ENCODE data around the gene CACNA1I.
A peak's percentile ranks its signal among the peaks of the same experiment; 100 is the strongest.

The CACNA1I gene

GRCh38 chr22:39645532-39645931 lies 75.0 kb downstream of the CACNA1I start:
- Histone ChIP-seq H3K27ac (ENCODE audit: extremely low read depth, low read depth, low read length) (no peak overlapping the region), H3K4me3 (ENCODE audit: low read depth, low read length) (no peak overlapping the region), H3K4me1 (ENCODE audit: control insufficient read depth, insufficient read depth, low read length) (no peaks in the 10 kb centered on the region), H3K9me3 (ENCODE audit: control insufficient read depth, insufficient read depth, low read depth, low read length) (no peaks in the 10 kb centered on the region), H3K36me3 (ENCODE audit: control insufficient read depth in 2 of 2, insufficient read depth in 1 of 2, low read length in 2 of 2) (no peaks in the 10 kb centered on the region)
- no peak for TF ChIP-seq ZNF391 (tag by site-specific recombination; IDR thresholded peaks at IDR 0.05; ENCODE audit: borderline replicate concordance, low read depth)
- no peak for TF ChIP-seq ZNF530 (tag by site-specific recombination; IDR thresholded peaks at IDR 0.05; ENCODE audit: low read depth)
- TF ChIP-seq ZNF324 (tag by site-specific recombination; IDR thresholded peaks at IDR 0.05): no peak
- TF ChIP-seq PRDM1 (tag by site-specific recombination; IDR thresholded peaks at IDR 0.05): no peak
- no peak for TF ChIP-seq ZNF701 (tag by site-specific recombination; IDR thresholded peaks at IDR 0.05)
- TF ChIP-seq ZNF175 (tag by site-specific recombination; IDR thresholded peaks at IDR 0.05): no peak
- TF ChIP-seq, protein P1, sequence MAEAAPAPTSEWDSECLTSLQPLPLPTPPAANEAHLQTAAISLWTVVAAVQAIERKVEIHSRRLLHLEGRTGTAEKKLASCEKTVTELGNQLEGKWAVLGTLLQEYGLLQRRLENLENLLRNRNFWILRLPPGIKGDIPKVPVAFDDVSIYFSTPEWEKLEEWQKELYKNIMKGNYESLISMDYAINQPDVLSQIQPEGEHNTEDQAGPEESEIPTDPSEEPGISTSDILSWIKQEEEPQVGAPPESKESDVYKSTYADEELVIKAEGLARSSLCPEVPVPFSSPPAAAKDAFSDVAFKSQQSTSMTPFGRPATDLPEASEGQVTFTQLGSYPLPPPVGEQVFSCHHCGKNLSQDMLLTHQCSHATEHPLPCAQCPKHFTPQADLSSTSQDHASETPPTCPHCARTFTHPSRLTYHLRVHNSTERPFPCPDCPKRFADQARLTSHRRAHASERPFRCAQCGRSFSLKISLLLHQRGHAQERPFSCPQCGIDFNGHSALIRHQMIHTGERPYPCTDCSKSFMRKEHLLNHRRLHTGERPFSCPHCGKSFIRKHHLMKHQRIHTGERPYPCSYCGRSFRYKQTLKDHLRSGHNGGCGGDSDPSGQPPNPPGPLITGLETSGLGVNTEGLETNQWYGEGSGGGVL (tag by site-specific recombination; IDR thresholded peaks at IDR 0.05): no peak
- no peak for TF ChIP-seq ZFP37 (tag by site-specific recombination; IDR thresholded peaks at IDR 0.05)
- CTCF ChIA-PET: no interaction called here
- POLR2A ChIA-PET: no interaction called here

- ChIA-PET CTCF (no interaction called here), POLR2A (no interaction called here)
- Histone ChIP-seq H3K27ac (ENCODE audit: extremely low read depth, low read depth, low read length) (no peak overlapping the region), H3K36me3 (ENCODE audit: control insufficient read depth in 2 of 2, insufficient read depth in 1 of 2, low read length in 2 of 2) (no peaks in the 10 kb centered on the region), H3K4me1 (ENCODE audit: control insufficient read depth, insufficient read depth, low read length) (no peaks in the 10 kb centered on the region), H3K9me3 (ENCODE audit: control insufficient read depth, insufficient read depth, low read depth, low read length) (no peaks in the 10 kb centered on the region), H3K4me3 (ENCODE audit: low read depth, low read length) (no peak overlapping the region)
- TF ChIP-seq ZNF366 (tag by site-specific recombination; conservative IDR thresholded peaks at IDR 0.05): peak; percentile 31; the same call in 1 of the 2 replicates
- no peak for TF ChIP-seq ZBTB20 (tag by site-specific recombination; IDR thresholded peaks at IDR 0.05)
These were observed 76.0 kb downstream of the CACNA1I start for GRCh38 chr22:39646398-39647063.

- POLR2A ChIA-PET: no interaction called here
- Histone ChIP-seq H3K36me3 (ENCODE audit: control insufficient read depth in 2 of 2, insufficient read depth in 1 of 2, low read length in 2 of 2) (no peaks in the 10 kb centered on the region), H3K4me1 (ENCODE audit: control insufficient read depth, insufficient read depth, low read length) (no peaks in the 10 kb centered on the region), H3K27ac (ENCODE audit: extremely low read depth, low read depth, low read length) (no peak overlapping the region), H3K9me3 (ENCODE audit: control insufficient read depth, insufficient read depth, low read depth, low read length) (no peaks in the 10 kb centered on the region), H3K4me3 (ENCODE audit: low read depth, low read length) (no peak overlapping the region)
- CTCF ChIA-PET: interaction anchor here (0.7 kb wide), 2 partner anchors 351 to 1001 kb away, joined by 3 to 4 read pairs; no protein-coding TSS in a partner anchor
- TF ChIP-seq OSR2 (tag by site-specific recombination; IDR thresholded peaks at IDR 0.05): no peak
- peak; percentile 84 for TF ChIP-seq ZFHX2 (tag by site-specific recombination; conservative IDR thresholded peaks at IDR 0.05)
- TF ChIP-seq EGR2 (tag by site-specific recombination; IDR thresholded peaks at IDR 0.05; ENCODE audit: low read depth): peak; percentile 86
These were observed 77.5 kb downstream of the CACNA1I start for GRCh38 chr22:39647836-39648629.

GRCh38 chr22:39648630-39648950 lies 78.0 kb downstream of the CACNA1I start:
- H3K27ac ChIP-seq (ENCODE audit: extremely low read depth, low read depth, low read length): no peak overlapping the region
- no peaks in the 10 kb centered on the region for H3K36me3 ChIP-seq (ENCODE audit: control insufficient read depth in 2 of 2, insufficient read depth in 1 of 2, low read length in 2 of 2)
- H3K4me3 ChIP-seq (ENCODE audit: low read depth, low read length): no peak overlapping the region
- no peaks in the 10 kb centered on the region for H3K9me3 ChIP-seq (ENCODE audit: control insufficient read depth, insufficient read depth, low read depth, low read length)
- TF ChIP-seq ZNF830 (tag by site-specific recombination; IDR thresholded peaks at IDR 0.05; ENCODE audit: low read depth): no peak
- TF ChIP-seq ZNF433 (tag by site-specific recombination; IDR thresholded peaks at IDR 0.05; ENCODE audit: low read depth): no peak
- no peak for TF ChIP-seq ZNF146 (tag by site-specific recombination; IDR thresholded peaks at IDR 0.05)
- no peak for TF ChIP-seq ZFP3 (tag by site-specific recombination; IDR thresholded peaks at IDR 0.05; ENCODE audit: low read depth)
- TF ChIP-seq, protein P2, sequence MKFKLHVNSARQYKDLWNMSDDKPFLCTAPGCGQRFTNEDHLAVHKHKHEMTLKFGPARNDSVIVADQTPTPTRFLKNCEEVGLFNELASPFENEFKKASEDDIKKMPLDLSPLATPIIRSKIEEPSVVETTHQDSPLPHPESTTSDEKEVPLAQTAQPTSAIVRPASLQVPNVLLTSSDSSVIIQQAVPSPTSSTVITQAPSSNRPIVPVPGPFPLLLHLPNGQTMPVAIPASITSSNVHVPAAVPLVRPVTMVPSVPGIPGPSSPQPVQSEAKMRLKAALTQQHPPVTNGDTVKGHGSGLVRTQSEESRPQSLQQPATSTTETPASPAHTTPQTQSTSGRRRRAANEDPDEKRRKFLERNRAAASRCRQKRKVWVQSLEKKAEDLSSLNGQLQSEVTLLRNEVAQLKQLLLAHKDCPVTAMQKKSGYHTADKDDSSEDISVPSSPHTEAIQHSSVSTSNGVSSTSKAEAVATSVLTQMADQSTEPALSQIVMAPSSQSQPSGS (tag by site-specific recombination; IDR thresholded peaks at IDR 0.05; ENCODE audit: low read depth): no peak
- no peak for TF ChIP-seq ZNF76 (tag by site-specific recombination; IDR thresholded peaks at IDR 0.05; ENCODE audit: borderline replicate concordance, low read depth)
- no peak for TF ChIP-seq HOXC10 (CRISPR knock-in tag; IDR thresholded peaks at IDR 0.05)
- TF ChIP-seq ZNF121 (tag by site-specific recombination; IDR thresholded peaks at IDR 0.05): no peak
- no peak for TF ChIP-seq ZNF169 (tag by site-specific recombination; IDR thresholded peaks at IDR 0.05)
- TF ChIP-seq ZNF10 (tag by site-specific recombination; IDR thresholded peaks at IDR 0.05): no peak
- TF ChIP-seq ZNF558 (tag by site-specific recombination; IDR thresholded peaks at IDR 0.05): no peak
- no peak for TF ChIP-seq ZNF776 (tag by site-specific recombination; IDR thresholded peaks at IDR 0.05; ENCODE audit: borderline replicate concordance)
- TF ChIP-seq ZNF324 (tag by site-specific recombination; IDR thresholded peaks at IDR 0.05): no peak
- H3K4me1 ChIP-seq (ENCODE audit: control insufficient read depth, insufficient read depth, low read length): no peaks in the 10 kb centered on the region
- ChIA-PET POLR2A (no interaction called here), CTCF (interaction anchor here (0.7 kb wide), 2 partner anchors 351 to 1000 kb away, joined by 3 to 4 read pairs; no protein-coding TSS in a partner anchor)

All from HEK293 (cell line).